ENCODE data around the gene SHKBP1.

Gene SHKBP1

DNA sequence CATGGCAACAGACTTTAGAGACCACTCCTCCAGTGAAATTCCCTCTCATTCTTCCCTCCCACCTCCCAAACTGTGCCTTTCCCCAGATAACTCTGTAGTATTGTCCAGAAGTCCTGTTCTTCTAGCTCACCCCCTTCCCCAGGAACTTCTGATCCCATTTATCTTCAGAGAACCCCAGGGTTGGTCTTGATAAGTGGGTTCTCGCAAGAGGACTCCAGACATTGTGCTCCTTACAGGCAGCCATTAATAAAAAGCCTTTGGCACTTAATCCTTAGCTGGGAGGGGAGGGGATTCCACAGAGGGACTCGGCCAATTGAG lies 26.4 kb downstream of the SHKBP1 start:
- no peak for DNase-seq (ENCODE audit: low read depth)

DNA sequence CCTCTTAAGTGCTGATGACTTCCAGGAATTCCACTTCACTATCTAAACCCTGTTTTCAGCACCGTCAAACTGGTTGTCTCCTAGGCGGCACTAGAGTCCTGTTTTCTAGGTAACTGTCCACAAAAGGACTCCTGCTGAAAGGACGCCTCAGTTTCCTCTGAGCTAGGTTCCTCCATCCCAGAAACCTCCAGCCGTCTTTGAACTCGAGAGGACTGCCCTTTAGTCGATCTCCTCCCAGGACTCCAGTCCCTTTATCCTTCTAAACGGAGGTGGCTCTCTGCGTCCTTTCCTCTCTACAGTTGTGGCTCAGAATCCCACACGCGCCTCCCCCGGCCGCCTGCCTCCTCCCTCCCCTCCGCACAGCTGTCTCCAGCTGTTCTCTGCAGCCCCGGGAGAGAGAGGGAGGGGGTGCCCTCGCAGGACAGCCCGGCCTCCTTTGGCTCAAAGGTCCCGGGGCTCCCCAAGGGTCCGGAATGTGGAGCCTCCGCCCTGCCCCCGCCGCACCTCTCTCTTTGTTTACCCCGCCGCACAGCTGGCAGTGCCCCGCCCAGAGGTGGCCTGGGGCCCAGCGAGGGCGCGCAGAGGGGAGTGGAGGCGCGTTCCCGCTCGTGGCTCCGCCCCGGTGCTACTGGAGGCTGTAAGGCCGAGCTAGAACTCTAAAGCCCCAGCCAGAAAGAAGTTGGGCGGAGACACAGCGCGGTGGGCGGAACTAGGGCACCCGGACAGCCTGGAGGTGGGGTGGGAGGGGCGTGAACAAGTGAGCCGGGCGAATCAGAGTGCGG lies 26.9 kb downstream of the SHKBP1 start:
- DNase-seq (ENCODE audit: low read depth): peak; percentile 75

DNA sequence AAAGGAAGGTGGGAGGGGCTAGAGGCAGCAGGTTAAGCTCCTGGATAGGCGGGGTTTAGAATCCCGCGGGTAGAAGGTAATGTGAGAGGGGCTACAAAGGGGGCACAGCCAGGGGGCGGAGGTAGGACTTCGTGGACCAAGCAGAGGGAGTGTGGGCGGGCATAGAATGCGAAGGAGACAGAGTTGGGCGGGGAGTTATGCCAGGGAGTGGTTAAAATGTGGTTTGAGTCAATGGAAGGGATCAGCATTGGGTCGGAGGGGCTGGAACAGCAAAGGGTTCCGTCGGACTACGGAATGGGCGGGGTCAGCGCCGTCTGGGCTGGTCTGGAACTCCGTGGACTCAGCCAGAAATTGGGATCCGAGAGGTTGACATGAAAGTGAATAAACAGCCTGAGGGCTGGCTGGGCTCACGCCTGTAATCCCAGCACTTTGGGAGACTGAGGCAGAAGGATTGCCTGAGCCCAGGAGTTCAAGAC lies 27.5 kb downstream of the SHKBP1 start:
- no peak for DNase-seq (ENCODE audit: low read depth)

DNA sequence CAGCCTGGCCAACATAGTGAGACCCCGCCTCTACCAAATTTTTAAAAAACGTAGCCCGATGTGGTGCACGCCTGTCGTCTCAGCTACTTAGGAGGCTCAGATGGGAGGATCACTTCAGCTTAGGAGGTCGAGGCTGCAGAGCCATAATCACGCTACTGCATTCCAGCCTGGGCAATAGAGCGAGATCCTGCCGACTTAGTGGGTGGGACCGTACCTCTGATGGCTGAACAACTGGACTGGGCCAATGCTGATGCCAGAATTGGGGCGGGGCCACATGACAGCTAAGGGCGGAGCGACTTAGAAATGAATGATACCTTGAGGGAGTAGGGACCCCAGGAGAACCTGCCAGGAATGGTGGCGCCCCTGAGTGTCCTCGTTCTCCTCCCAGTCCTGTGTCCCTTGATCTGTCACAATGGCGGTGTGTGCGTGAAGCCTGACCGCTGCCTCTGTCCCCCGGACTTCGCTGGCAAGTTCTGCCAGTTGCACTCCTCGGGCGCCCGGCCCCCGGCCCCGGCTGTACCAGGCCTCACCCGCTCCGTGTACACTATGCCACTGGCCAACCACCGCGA lies 28.1 kb downstream of the SHKBP1 start:
- no peak for DNase-seq (ENCODE audit: low read depth)

DNA sequence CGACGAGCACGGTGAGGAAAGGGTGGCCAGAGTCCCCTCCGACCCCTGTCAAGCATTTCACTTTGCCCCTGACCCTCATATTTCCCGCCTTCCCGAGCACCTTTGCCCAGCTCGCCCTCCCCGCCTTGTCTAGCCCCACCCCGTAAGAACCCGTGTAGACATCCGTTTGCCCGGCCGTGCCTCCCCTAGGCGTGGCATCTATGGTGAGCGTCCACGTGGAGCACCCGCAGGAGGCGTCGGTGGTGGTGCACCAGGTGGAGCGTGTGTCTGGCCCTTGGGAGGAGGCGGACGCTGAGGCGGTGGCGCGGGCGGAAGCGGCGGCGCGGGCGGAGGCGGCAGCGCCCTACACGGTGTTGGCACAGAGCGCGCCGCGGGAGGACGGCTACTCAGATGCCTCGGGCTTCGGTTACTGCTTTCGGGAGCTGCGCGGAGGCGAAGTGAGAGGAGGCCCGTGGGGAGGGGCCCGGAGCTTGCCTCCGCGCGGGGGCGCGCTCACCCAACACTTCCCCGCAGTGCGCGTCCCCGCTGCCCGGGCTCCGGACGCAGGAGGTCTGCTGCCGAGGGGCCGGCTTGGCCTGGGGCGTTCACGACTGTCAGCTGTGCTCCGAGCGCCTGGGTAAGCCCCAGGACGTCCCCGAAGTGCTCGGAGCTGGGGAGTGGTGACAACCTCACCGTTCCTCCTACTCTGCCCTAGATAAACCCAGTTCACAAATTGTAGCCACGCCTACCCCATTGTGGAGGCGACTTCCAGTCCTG lies 28.7 kb downstream of the SHKBP1 start:
- DNase-seq (ENCODE audit: low read depth): peak; percentile 47

DNA sequence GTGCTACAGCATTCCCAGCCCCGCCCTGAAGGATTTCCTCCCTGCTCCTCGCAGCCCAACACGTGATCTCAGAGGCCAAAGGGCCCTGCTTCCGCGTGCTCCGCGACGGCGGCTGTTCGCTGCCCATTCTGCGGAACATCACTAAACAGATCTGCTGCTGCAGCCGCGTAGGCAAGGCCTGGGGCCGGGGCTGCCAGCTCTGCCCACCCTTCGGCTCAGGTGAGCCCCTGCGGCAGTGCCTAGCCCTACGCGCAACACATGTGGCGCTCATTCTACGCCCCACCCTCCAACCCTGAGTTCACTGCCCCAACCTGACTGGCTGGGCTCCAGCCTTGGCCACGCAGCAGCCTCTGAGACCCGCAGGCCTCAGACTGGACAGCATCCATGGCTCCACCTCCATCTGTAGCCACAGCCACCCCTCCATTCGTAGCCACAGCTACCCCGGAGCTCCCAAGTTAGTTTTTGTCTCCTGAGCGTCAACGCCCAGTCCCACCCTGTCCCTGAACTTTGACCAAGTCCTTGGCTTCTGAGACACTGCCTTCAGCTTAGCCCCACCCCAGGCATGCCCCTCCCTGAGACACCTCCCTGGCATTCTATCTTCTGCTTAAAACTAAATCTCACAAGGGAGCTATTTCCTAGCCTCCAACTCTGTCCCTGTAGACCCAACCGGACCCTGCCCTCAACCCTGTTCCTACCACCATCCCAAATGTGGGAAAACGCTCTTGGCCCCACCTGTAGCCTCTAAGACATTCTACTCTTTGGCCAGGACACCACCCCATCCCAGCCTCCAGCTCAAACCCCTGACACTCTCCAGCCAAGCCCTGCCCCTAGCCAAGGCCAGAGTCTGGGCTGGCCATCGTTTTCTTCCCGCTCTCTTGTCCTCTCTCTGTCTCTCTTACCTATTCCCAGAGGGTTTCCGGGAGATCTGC lies 30.9 kb downstream of the SHKBP1 start:
- DNase-seq (ENCODE audit: low read depth): no peak

DNA sequence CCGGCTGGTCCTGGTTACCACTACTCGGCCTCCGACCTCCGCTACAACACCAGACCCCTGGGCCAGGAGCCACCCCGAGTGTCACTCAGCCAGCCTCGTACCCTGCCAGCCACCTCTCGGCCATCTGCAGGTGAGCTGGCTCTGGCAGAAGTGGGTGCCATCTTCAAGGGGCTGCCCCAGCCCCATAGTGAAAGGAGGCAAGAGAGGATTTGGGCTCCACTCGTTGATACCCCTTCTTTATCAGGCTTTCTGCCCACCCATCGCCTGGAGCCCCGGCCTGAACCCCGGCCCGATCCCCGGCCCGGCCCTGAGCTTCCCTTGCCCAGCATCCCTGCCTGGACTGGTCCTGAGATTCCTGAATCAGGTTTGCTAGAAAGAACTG lies 31.6 kb downstream of the SHKBP1 start:
- DNase-seq (ENCODE audit: low read depth): no peak

DNA sequence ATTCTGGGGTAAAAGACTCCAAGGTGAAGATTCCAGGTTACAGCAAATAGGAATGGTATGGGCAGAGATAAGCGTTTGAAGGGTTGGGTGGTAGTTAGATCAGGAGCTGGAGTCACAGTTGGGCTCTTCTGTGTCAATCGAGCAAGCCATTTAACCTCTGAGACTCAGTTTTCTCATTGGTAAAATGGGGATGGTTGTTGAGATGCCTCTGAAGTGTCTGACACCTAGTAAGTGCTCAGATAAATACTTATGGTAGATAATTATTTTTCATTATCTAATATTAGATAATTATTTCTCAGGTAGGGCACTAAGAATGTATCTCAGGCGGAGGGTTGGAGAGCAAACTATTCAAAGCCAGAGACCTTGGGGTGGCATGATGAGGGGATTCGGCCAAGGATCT lies 32.3 kb downstream of the SHKBP1 start:
- DNase-seq (ENCODE audit: low read depth): no peak

DNA sequence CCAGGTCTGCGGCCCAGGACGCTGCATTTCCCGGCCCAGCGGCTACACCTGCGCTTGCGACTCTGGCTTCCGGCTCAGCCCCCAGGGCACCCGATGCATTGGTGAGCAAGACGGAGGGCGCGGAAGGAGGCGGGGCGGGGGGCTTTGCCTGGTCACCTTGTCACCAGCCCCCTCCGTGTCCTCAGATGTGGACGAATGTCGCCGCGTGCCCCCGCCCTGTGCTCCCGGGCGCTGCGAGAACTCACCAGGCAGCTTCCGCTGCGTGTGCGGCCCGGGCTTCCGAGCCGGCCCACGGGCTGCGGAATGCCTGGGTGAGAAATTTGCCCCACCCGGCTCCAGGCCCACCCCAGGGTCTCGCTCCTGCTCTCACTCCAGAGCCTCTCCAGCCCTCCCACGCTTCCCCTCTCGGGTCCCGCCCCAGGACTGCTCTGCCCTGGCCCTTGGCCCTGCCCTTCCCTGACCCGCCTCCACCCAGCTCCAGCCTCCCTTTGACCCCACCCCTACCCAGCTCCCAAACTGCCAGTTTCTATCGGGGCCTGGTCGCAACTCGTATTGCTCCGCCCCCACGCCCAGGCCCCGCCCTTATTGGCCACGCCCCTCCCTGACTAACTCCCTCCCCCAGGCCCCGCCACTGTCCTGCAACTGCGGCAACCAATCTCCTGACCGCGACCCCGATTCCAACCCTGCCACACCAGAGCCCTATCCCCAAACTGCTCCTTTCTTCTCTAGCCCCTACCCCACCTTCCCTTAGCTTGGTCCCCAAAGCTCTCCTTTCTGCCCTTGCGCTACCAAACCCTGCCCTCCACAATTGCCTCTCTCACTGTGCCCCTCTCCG lies 33.1 kb downstream of the SHKBP1 start:
- peak; percentile 79 for DNase-seq (ENCODE audit: low read depth)

DNA sequence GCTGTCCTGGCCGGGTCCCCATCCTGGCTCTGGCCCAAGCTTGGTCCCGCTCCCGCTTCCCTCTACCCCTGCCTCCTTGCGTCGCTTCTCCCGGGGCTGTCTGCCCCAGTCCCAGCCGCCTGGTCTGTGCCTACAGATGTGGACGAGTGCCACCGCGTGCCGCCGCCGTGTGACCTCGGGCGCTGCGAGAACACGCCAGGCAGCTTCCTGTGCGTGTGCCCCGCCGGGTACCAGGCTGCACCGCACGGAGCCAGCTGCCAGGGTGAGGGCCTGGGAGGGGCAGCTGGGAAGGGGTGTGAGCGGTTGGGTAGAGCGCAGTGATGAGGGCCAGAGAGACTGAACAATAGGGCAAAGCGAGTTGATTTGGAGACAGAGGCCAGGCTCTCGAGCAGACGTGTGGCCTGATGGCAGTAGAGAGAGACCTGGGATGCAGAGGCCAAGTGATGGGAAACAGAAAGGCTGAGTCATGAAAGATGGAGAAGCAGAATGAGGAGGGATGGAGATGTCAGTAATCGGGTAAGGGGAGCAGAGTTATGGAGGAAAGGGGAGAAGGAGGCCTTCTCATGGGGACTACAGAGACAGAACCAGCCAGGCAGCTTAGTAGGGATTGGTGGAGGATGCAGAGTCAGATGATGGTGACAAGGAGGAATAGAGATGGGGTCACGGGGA lies 33.9 kb downstream of the SHKBP1 start:
- no peak for DNase-seq (ENCODE audit: low read depth)

DNA sequence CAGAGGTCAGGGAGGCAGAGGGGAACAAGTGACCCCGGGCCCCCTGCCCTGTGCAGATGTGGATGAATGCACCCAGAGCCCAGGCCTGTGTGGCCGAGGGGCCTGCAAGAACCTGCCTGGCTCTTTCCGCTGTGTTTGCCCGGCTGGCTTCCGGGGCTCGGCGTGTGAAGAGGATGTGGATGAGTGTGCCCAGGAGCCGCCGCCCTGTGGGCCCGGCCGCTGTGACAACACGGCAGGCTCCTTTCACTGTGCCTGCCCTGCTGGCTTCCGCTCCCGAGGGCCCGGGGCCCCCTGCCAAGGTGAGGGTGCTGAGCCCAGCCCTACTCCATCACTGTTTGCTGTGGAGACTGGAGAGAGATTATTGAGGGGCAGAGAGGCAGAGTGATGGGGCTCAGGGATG lies 34.4 kb downstream of the SHKBP1 start:
- DNase-seq (ENCODE audit: low read depth): no peak

DNA sequence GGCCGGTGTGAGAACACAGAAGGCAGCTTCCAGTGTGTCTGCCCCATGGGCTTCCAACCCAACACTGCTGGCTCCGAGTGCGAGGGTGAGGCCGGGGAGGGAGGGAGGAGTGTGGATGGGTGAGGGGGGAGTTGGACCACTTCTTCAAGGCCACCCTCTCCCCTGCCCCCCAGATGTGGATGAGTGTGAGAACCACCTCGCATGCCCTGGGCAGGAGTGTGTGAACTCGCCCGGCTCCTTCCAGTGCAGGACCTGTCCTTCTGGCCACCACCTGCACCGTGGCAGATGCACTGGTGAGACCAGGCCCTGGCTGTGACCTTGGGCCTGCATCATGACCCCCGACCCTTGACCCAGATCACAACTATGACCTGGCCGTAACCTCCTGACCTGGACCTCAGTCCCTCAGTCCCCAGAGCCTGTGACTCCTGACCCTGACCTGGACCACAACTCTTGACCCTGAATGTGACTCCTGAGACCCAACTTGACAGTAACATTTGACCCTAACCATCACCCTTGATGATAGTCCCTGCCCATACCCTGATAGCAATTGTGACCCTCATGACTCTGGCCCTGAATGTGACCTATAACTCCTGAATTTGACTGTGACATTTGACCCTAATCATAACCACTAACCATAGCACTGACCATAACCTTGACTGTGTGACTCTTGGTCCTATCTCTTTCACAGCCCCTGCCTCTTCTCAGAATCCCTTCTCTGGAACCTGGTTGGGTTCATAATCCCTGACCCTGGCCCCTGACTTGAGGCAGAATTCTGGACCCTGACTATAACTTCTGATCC lies 35.4 kb downstream of the SHKBP1 start:
- DNase-seq (ENCODE audit: low read depth): no peak

DNA sequence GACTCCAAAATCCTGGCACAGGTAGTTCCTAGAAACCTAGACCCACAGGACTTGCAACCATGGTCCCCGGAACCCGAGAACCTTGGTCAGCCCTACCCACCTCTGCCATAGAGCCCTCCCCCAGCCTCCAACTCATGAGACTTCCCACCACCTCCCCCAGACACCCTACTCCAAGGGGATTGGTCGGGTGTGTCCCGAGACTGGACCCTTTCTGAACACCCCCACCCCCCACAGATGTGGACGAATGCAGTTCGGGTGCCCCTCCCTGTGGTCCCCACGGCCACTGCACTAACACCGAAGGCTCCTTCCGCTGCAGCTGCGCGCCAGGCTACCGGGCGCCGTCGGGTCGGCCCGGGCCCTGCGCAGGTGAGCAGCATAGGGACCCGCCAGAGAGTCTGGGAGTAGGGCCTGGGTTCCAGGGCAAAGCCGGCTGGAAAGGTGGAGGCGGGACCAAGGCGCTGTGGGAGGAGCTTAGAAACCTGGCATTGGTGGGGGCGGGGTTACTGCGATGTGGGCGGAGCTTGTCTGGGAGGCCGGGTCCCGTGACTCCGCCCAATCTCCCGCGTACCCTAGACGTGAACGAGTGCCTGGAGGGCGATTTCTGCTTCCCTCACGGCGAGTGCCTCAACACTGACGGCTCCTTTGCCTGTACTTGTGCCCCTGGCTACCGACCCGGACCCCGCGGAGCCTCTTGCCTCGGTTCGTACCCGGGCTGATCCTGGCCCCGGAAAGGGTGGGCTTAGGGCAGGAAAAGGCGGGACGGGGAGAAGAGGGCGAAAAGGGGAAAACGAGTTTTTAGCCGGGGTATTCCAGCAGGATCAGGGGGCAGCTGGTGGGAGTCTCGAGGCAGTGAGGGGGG lies 36.4 kb downstream of the SHKBP1 start:
- DNase-seq (ENCODE audit: low read depth): peak; percentile 66

DNA sequence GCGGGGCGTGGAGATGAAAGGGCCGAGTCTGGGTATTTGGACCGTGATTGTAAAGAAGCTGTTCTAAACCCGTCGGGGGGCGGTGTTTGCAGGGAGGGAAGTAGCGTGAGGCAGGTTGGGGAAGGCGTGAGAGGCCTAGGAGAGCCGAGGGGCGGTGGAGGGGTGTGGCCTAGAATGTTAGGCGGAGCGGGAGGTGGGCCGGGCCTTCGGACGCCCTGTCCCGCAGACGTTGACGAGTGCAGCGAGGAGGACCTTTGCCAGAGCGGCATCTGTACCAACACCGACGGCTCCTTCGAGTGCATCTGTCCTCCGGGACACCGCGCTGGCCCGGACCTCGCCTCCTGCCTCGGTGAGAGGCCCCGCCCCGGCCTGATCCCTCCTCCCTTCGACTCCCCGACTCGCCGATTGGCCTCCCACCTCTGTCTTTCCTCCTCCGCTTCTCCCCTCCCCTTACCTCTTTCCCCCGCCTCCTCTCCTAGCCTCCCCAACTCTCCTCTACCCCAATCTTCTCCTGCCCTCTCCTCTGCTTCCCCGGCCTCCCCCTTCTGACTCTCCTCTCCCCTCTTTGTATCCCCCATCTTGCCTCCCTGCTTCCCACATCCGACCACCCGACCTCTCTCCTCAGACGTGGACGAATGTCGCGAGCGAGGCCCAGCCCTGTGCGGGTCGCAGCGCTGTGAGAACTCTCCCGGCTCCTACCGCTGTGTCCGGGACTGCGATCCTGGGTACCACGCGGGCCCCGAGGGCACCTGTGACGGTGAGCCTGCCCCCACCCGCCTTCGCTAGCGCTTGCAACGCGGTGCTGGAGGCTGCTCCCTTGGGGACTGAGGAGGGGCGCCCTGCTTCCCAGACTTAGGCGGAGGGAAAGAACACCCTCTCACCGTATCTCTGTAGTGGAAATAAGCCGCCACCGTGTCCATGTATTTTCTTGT lies 37.3 kb downstream of the SHKBP1 start:
- DNase-seq (ENCODE audit: low read depth): peak; percentile 65

DNA sequence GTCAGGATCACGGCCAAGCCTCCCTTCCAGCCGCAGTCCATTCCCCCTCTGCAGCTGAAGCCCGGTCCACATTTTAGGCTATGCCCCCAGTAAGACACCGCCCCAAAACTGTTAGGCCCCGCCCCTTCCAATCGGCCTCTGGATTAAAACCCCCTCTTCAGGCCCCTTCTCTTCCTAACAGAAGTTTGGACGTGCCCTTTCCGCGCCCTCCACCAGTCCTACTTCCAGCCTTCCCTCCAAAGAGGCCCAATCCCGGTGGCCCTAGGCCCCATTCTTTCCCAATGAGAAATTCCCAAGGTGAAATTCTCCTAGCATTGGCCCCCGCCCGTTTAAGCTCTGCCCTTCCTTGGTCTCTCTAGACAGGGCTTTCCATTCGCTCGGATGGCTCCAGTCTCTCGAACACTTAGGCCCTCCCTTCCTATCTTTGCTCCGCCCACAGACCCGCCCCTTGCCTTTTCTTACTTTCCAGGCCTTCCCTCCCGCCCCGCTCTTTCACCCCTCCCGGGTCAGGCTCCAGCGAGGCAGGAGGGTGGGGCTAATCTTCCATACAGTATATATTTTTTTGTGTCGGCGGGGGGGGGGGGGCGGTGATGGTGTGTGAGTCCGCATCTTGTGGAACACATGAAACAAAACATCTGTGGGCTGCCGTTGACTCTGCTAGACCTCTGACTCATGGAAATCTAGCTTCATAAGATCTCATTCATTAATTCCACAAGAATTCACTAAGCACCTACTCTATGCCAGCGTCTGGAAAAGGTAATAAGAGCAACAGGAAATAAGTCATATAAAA lies 38.1 kb downstream of the SHKBP1 start:
- peak; percentile 74 for DNase-seq (ENCODE audit: low read depth)

DNA sequence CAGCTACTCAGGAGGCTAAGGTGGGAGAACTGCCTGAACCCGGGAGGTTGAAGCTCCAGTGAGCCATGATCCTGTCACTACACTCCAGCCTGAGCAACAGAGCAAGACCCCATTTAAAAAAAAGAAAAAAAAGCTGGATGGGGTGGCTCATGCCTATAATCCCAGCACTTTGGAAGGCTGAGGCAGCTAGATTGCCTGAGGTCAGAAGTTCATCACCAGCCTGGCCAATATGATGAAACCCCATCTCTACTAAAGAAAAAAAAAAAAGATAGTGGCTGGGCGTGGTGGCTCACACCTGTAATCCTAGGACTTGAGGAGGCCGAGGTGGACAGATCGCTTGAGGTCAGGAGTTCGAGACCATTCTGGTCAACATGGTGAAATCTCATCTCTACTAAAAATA lies 39.5 kb downstream of the SHKBP1 start:
- no peak for DNase-seq (ENCODE audit: low read depth)

DNA sequence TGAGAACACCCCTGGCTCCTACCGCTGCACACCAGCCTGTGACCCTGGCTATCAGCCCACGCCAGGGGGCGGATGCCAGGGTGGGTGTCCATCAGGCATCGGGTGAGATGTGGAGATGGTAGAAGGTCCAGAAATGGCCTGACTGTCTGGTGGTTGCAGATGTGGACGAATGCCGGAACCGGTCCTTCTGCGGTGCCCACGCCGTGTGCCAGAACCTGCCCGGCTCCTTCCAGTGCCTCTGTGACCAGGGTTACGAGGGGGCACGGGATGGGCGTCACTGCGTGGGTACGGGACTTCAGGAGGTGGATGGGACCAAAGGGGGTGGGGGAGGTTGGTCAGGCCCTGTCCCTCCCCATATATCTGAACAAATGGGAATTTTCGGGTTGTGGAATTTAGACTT lies 40.3 kb downstream of the SHKBP1 start:
- no peak for DNase-seq (ENCODE audit: low read depth)
